GM12801 (cell line): ENCODE measurements around the gene ARAP1.

ENCODE experiments used
- CTCF ChIP-seq: IDR thresholded peaks from one replicate; pipeline ENCODE4 v1.5.1; 2011; ENCODE audit warnings: control low read depth; ENCODE audit not compliant: insufficient read length; ENCODE audit errors: extremely low read depth

ARAP1 gene

DNA sequence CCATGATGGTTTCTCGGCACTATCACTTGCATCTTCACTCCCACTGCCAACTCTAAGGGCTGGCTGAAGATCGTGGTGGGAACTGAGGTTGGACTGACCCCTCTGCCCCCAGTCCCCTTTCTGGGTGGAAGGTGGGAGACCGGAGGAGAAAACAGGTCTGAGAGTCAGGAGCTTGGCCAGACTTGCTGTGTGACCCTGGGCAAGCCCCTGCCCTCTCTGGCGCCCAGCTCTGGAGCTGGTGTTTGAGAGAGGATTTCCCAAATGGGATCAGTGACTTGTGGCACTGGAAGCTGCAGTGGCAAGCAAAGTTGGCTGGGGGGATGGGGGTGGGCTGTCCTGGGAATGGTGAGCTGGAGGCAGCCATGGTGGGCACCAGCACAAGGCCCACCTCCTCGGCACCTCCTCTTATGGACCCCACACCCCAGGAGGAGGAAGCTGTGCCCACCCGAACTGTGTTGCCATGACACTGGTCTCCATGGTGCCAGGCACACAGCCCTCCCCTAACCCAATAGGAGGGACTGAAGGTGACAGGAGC is 71.5 kb downstream of the ARAP1 start:
- no peak for TF ChIP-seq CTCF

DNA sequence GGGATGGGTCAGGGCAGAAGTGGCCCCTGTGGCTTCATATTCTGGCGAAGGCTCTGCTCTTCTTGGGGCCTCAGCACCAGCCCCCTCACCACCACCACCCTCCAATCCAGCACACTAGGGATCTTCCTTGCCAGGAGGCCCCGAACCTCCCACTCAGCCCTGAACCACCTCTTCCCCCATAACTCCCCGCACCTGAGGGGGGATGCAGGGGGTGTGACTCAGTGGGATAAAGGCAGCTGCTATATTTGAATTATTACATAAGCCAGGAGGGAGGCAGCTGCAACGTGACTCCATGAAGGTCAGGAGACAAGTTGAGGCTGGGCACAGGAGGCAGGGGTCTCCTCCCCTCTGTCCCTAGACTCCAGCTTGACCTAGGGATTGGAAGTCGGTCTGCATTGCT is 72.3 kb downstream of the ARAP1 start:
- TF ChIP-seq CTCF: no peak

DNA sequence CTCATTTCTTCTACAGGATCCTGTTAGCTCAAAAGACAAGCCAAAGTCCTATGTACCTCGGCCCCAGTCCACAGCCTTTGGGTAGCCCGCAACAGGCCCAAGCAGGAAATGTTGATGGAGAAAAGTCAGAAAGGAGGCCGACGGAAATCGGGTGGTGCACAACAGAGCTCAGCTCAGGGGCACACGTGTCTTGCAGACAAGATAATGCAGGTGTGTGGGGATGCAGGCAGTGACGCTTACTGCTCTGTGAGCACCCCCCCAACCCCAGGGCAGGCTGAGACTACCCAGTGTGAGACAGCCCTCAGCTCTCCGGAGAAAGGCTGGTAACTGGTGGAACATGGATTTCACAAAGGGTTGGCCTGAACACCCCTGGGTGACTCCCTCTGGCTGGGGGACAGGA is 73.7 kb downstream of the ARAP1 start:
- TF ChIP-seq CTCF: no peak

DNA sequence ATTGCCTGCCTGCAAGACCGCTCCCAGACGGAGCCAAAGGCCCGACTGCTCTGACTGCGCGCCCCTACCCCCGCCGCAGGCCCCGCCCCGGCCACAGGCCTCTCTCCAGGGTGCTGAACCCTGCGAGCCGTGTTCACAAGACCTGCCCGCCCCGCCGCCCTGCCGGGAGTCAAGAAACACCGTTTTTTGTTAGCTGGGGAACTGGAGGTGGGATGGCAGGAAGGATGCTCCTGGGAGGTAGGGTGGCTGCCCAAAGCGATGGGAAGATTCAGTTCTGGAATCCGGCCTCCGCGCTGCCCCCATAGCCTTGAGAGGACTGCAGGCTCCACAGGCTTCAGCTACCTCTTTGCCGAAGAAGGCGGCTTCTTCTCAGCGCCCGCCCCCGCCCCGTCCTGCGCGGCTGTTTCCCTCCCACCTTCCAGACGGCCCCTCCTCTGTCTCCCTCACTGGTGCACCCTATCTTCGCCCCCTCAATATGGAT is 75.3 kb downstream of the ARAP1 start:
- TF ChIP-seq CTCF: no peak

DNA sequence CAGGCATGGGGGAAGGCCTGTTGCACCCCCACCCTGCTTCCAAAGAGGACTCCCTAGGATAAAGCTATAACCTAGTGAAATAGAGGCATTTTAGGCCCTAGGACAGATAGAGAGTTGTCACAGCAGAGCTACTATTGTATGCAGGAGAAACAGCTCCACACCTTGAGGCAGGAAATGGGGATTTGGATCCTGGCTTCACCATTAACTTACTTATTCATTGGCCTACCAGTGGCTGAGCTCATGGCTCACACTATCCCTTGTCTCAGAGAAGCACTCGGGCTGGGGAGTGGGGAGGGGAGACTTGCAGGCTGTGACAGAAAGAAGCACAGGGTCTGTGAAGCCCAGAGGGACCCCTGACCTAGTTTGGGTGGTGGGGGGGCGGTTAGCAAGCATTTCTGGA is 77.0 kb downstream of the ARAP1 start:
- TF ChIP-seq CTCF: no peak

DNA sequence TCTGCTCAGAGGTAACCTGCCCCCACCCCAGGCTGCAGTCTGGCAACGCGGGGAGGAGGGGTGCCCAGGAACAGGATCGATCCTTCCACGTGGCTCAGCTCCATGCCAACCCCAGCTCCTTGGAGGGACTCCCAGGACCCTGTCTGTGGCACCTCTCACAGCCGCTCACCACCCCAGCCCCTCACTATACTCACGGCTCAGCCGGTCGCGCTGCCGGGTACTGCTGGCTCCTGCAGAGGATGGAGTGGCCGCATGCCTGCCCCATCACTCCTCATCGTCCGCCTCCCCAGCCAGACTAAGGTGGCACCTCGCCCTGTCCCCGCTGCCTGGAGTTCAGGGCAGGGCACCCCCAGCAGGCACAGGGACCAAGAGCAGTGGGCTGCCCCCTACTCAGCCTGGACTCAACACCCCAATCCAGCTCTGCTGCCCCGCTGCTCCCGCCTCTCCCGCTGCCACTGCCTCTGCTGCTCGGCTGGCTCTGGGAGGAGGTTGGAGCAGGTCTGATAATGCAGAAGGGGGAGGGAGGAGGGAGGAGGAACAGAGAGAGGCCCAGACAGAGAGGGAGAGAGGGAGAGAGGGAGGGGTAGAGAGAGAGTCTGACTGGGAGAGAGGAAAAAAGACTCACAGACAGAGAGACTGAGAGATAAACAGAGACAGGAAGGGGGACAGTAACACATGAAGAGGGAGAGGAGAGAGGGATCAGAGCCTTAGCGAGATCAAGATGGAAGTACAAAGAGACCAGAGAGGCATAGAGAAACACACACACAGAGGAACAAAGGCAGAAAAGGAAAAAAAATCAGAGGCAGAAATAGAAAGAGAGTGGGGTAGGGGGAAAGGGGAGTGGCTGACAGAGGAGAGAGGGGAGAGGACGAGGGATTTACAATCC is 78.0 kb downstream of the ARAP1 start, which contains the start of gene PDE2A:
PDE2A (minus strand) TSS at position 480 of the 886 bp plus-strand sequence; CDS start at position 265, 215 bp downstream.
- TF ChIP-seq CTCF: no peak

DNA sequence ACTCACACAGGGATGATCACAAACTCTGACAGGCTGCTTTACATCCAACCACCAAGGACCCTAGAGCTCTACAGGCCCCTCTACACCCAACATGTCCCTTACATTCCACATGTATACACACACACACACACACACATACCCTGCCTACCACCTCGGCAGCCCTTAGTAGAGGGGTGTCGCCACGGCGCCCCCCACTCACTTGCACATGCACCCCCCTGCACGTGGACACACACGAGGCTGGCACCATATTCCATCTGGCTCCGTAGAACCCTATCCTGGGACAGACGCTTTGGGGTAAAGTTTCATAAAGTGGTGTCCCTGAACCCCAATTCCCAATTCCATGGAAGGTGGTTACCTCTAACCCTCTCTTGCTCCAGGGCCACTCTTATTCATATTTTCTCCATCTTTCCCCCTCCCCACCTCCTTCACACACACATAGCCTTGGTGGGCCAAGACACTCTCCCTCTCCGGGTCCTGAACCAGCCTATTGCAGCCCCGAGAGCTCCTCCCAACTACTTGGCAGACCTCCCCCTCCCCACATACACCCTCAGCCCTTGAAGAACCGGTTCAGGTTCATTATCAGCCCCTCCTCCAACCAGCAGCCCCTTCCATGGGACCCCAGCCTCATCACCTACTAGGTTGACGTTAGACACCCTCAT is 78.8 kb downstream of the ARAP1 start:
- TF ChIP-seq CTCF: no peak
